Testis (tissue), 2 donors: ENCODE measurements around the gene COL23A1.

ENCODE experiments used
- POLR2A ChIP-seq: fragments of 450-650 bp; IDR thresholded peaks from one replicate; pipeline ENCODE4 v1.6.1; 2017; ENCODE audit warnings: antibody characterized with exemption, mild to moderate bottlenecking, moderate library complexity
- TF ChIP-seq, protein P1 (sequence below), 3 experiments: fragments of 450-650 bp in 2 of 3; fragments of 200-600 bp in 1 of 3; sonication (generic) in 1 of 3; IDR thresholded peaks; one replicate each; pipeline ENCODE4 v1.5.1; 2016 to 2019; ENCODE audit warnings: antibody characterized with exemption in 3 of 3, mild to moderate bottlenecking in 2 of 3, moderate library complexity in 1 of 3

DNA sequence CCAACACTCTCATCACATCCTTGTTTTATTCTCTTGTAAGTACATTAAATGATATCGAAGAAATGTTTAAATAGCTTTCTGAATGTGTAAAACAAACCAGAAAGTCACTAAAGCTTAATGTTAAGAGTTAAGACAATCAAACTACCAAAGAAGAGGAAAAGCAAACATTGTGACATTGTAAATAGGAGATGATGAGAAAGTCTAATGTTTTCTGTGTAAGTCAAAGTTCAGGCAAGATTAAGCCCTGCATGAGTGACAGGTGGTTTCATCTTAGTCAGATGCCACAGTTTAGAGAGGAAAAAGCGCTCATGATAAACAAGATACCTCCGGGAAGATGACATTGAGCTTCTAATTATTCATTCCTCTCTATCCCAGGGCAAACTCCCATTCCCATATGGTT lies 306.7 kb downstream of the COL23A1 start:
- TF ChIP-seq, protein P1, sequence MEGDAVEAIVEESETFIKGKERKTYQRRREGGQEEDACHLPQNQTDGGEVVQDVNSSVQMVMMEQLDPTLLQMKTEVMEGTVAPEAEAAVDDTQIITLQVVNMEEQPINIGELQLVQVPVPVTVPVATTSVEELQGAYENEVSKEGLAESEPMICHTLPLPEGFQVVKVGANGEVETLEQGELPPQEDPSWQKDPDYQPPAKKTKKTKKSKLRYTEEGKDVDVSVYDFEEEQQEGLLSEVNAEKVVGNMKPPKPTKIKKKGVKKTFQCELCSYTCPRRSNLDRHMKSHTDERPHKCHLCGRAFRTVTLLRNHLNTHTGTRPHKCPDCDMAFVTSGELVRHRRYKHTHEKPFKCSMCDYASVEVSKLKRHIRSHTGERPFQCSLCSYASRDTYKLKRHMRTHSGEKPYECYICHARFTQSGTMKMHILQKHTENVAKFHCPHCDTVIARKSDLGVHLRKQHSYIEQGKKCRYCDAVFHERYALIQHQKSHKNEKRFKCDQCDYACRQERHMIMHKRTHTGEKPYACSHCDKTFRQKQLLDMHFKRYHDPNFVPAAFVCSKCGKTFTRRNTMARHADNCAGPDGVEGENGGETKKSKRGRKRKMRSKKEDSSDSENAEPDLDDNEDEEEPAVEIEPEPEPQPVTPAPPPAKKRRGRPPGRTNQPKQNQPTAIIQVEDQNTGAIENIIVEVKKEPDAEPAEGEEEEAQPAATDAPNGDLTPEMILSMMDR (IDR thresholded peaks at IDR 0.05): no peak
- no peak for TF ChIP-seq POLR2A
